Right atrium auricular region (tissue), 2 donors: ENCODE results near the gene SNX7. TPM values are rescaled to one million over a fixed set of nuclear protein-coding genes. Genes with fewer than 3 reads are reported as not detected.

Experiments used
- DNase-seq: peaks from one replicate; pipeline ENCODE4 v3.0.0-alpha.2; 2019; ENCODE audit warnings: low spot score
- H3K27ac ChIP-seq, 2 donors: fragments of 200-600 bp; sonication (generic); 1 replicate in 1 of 2; 2 replicates in 1 of 2; pipeline ENCODE4 v1.5.1; 2016 to 2019
- H3K27me3 ChIP-seq, 2 donors: fragments of 200-600 bp; sonication (generic); one replicate each; pipeline versions ENCODE4 v1.5.1 to v1.6.0; 2017 to 2019
- H3K36me3 ChIP-seq: fragments of 200-600 bp; sonication (generic); one replicate; pipeline ENCODE4 v1.5.1; 2016
- H3K4me1 ChIP-seq, 2 donors: fragments of 200-600 bp; sonication (generic); one replicate each; pipeline versions ENCODE4 v1.5.1 to v1.6.0; 2017 to 2019
- H3K4me3 ChIP-seq, 2 donors: fragments of 200-600 bp; sonication (generic); 1 replicate in 1 of 2; 2 replicates in 1 of 2; pipeline ENCODE4 v1.5.1; 2017 to 2019; ENCODE audit warnings: mild to moderate bottlenecking in 1 of 2, moderate library complexity in 1 of 2
- H3K9me3 ChIP-seq, 2 donors: fragments of 200-600 bp; sonication (generic); one replicate each; pipeline ENCODE4 v1.5.1; 2019
- total RNA-seq, 2 donors: library from RNA; depleted of rRNA; stranded (reverse); fragments of >200 nt; gene quantifications; one replicate each; pipeline ENCODE4 v1.1.0, GENCODE V29; 2016
- TF ChIP-seq, protein P1 (sequence below), 2 donors: fragments of 200-600 bp; sonication (generic); IDR thresholded peaks; one replicate each; pipeline ENCODE4 v1.5.1; 2019; ENCODE audit warnings: antibody characterized with exemption in 2 of 2

The SNX7 gene
- total RNA-seq, 2 donors from 2014 or later, result 17.7 to 25.0 TPM

- no peak for DNase-seq
- no peaks in the 10 kb centered on the region for H3K27me3 ChIP-seq
- H3K36me3 ChIP-seq, result peaks cover 5% of the 10 kb centered on the region
- H3K27ac ChIP-seq, result no peak overlapping the region
- H3K4me3 ChIP-seq, result no peak overlapping the region
- no peaks in the 10 kb centered on the region for H3K9me3 ChIP-seq
- no peaks in the 10 kb centered on the region for H3K4me1 ChIP-seq
- TF ChIP-seq, protein P1, sequence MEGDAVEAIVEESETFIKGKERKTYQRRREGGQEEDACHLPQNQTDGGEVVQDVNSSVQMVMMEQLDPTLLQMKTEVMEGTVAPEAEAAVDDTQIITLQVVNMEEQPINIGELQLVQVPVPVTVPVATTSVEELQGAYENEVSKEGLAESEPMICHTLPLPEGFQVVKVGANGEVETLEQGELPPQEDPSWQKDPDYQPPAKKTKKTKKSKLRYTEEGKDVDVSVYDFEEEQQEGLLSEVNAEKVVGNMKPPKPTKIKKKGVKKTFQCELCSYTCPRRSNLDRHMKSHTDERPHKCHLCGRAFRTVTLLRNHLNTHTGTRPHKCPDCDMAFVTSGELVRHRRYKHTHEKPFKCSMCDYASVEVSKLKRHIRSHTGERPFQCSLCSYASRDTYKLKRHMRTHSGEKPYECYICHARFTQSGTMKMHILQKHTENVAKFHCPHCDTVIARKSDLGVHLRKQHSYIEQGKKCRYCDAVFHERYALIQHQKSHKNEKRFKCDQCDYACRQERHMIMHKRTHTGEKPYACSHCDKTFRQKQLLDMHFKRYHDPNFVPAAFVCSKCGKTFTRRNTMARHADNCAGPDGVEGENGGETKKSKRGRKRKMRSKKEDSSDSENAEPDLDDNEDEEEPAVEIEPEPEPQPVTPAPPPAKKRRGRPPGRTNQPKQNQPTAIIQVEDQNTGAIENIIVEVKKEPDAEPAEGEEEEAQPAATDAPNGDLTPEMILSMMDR (IDR thresholded peaks at IDR 0.05), result no peak
These were observed 44.1 kb downstream of the SNX7 start for GRCh38 chr1:98705591-98705990.

DNA sequence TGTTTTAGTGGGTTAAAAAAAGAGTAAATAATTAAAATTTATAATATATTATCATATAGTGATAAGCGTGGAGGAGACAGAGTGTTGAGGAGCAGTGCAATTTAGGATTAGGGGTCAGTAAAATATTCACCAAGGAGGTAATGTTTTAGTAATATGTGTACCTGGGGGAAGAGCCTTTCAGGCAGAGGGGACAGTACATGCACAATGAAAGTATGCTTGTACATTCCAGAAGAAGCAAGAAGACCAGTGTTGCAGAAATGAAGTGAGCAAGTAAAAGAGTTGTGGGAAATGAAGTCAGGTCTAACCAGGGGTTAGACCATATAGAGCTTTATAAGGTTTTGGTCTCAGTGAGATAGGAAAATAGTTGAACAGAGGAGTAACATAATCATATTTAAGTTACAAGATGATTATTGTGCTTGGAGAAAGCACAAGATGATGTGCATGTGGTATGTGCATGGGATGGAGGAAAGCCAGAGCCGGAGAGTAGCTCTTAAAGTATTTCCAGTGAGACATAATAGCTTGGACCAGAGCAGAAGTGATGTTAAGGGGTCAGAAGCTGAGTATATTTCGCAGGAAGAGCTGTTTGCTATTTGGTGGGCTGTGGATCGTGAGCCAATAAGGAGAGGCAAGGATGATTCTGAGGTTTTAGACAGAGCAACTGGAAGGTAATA lies 44.8 kb downstream of the SNX7 start:
- H3K36me3 ChIP-seq, result peaks cover 5% of the 10 kb centered on the region
- no peaks in the 10 kb centered on the region for H3K9me3 ChIP-seq
- H3K4me1 ChIP-seq, result no peaks in the 10 kb centered on the region
- no peak for DNase-seq
- no peak overlapping the region for H3K27ac ChIP-seq
- H3K4me3 ChIP-seq, result no peak overlapping the region
- H3K27me3 ChIP-seq, result no peaks in the 10 kb centered on the region
- TF ChIP-seq, protein P1 (IDR thresholded peaks at IDR 0.05), result no peak

- TF ChIP-seq, protein P1 (IDR thresholded peaks at IDR 0.05), result no peak
- no peak overlapping the region for H3K4me3 ChIP-seq
- H3K27ac ChIP-seq, result no peak overlapping the region
- no peak for DNase-seq
- H3K9me3 ChIP-seq, result no peaks in the 10 kb centered on the region
- H3K36me3 ChIP-seq, result peaks cover 11% of the 10 kb centered on the region
- H3K4me1 ChIP-seq, result no peaks in the 10 kb centered on the region
- no peaks in the 10 kb centered on the region for H3K27me3 ChIP-seq
These were observed 46.0 kb downstream of the SNX7 start for GRCh38 chr1:98707556-98707955.

- H3K4me3 ChIP-seq, result no peak overlapping the region
- peaks cover 11% of the 10 kb centered on the region for H3K36me3 ChIP-seq
- TF ChIP-seq, protein P1 (IDR thresholded peaks at IDR 0.05), result no peak
- H3K27ac ChIP-seq, result no peak overlapping the region
- H3K9me3 ChIP-seq, result no peaks in the 10 kb centered on the region
- H3K27me3 ChIP-seq, result no peaks in the 10 kb centered on the region
- H3K4me1 ChIP-seq, result no peaks in the 10 kb centered on the region
- no peak for DNase-seq
These were observed 48.4 kb downstream of the SNX7 start for GRCh38 chr1:98709906-98710305.

DNA sequence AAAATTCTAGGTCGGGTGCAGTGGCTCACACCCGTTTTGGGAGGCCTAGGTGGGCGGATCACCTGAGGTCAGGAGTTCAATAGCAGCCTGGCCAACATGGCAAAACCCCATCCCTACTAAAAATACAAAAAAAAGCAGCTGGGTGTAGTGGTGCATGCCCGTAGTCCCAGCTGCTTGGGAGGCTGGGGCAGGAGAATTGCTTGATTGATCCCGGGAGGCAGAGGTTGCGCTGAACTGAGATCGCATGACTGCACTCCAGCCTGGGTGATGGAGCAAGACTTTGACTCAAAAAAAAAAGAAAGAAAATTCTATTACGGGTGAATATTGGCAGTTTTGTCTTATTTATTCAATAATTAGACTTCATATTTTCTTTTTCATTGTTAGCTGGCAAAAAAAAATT lies 62.1 kb downstream of the SNX7 start:
- DNase-seq, result no peak
- no peaks in the 10 kb centered on the region for H3K27me3 ChIP-seq
- TF ChIP-seq, protein P1 (IDR thresholded peaks at IDR 0.05), result no peak

More for the DNA sequence above, 62.1 kb downstream of the SNX7 start:
- Histone ChIP-seq H3K36me3 (no peaks in the 10 kb centered on the region), H3K4me3 (no peak overlapping the region), H3K9me3 (no peaks in the 10 kb centered on the region), H3K4me1 (no peaks in the 10 kb centered on the region), H3K27ac (no peak overlapping the region)
